ENCODE data around the gene MRPS18B.

Gene MRPS18B

GRCh38 chr6:30618270-30618797 lies 694 bp downstream of the MRPS18B start:
- H3K27ac ChIP-seq, result peak overlapping the region; percentile 99
- no peak for TF ChIP-seq ZFX (IDR thresholded peaks at IDR 0.05; ENCODE audit: borderline replicate concordance)
- no peak for TF ChIP-seq CTCF (IDR thresholded peaks at IDR 0.05)

GRCh38 chr6:30619561-30619960 lies 1.9 kb downstream of the MRPS18B start:
- H3K27ac ChIP-seq, result peak overlapping the region; percentile 99; the same call in 1 of the 2 replicates
- TF ChIP-seq ZFX (IDR thresholded peaks at IDR 0.05; ENCODE audit: borderline replicate concordance), result no peak
- TF ChIP-seq CTCF (IDR thresholded peaks at IDR 0.05), result no peak

GRCh38 chr6:30625511-30625910 lies 7.9 kb downstream of the MRPS18B start:
- H3K27ac ChIP-seq, result peak overlapping the region; percentile 79
- TF ChIP-seq CTCF (IDR thresholded peaks at IDR 0.05) (no peak), ZFX (IDR thresholded peaks at IDR 0.05; ENCODE audit: borderline replicate concordance) (no peak)

- peak; percentile 40 for TF ChIP-seq CTCF (IDR thresholded peaks at IDR 0.05)
- TF ChIP-seq ZFX (IDR thresholded peaks at IDR 0.05; ENCODE audit: borderline replicate concordance), result no peak
- peak within 1 kb of the TSS; percentile 79 for H3K27ac ChIP-seq
These were observed 9.1 kb downstream of the MRPS18B start, which contains the start of gene ATAT1 for GRCh38 chr6:30626484-30627366. ATAT1 (plus strand) TSS chr6:30626874.

GRCh38 chr6:30635834-30636233 lies 18.2 kb downstream of the MRPS18B start:
- TF ChIP-seq CTCF (IDR thresholded peaks at IDR 0.05), result no peak
- no peak for TF ChIP-seq ZFX (IDR thresholded peaks at IDR 0.05; ENCODE audit: borderline replicate concordance)
- no peak overlapping the region for H3K27ac ChIP-seq

- H3K27ac ChIP-seq, result no peak overlapping the region
- no peak for TF ChIP-seq CTCF (IDR thresholded peaks at IDR 0.05)
- no peak for TF ChIP-seq ZFX (IDR thresholded peaks at IDR 0.05; ENCODE audit: borderline replicate concordance)
These were observed 22.8 kb downstream of the MRPS18B start for GRCh38 chr6:30640481-30640880.

GRCh38 chr6:30641048-30641447 lies 23.4 kb downstream of the MRPS18B start:
- no peak for TF ChIP-seq ZFX (IDR thresholded peaks at IDR 0.05; ENCODE audit: borderline replicate concordance)
- TF ChIP-seq CTCF (IDR thresholded peaks at IDR 0.05), result no peak
- no peak overlapping the region for H3K27ac ChIP-seq
